ENCODE measurements around the gene SLC5A9. TPM values are rescaled to one million over a fixed set of nuclear protein-coding genes. Genes with fewer than 3 reads are reported as not detected.

SLC5A9 gene
- total RNA-seq, 1 donor from 2014 or later: 7.2 TPM

DNA sequence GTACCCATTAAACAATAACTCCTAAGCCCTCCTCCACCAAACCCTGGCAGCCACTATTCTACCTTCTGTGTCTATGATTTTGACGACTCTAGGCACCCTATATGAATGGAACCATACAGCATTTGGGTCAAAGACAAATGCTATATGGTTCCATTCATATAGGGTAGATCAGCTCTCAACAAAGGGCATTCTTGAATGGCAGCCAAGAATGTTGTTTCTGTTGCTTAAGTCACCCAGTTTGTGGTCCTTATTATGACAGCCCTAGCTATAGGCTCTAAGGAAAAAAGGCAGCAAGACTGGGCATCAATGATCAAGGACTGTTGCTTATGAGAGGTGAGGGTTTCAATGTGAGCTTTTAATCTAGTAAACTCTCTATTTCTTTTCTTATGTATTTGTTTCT lies 4.7 kb upstream of the SLC5A9 start:
- Mint-ChIP-seq H3K27me3 (peaks cover 20% of the 10 kb centered on the region), H3K9me3 (ENCODE audit: low read depth) (no peaks in the 10 kb centered on the region), H3K4me1 (ENCODE audit: low read depth) (peaks cover 19% of the 10 kb centered on the region), H3K4me3 (ENCODE audit: low read depth) (no peak overlapping the region), H3K36me3 (ENCODE audit: insufficient read depth) (no peaks in the 10 kb centered on the region), H3K27ac (no peak overlapping the region)
- DNase-seq (ENCODE audit: low spot score, unreplicated experiment): no peak
- TF ChIP-seq, protein P1, sequence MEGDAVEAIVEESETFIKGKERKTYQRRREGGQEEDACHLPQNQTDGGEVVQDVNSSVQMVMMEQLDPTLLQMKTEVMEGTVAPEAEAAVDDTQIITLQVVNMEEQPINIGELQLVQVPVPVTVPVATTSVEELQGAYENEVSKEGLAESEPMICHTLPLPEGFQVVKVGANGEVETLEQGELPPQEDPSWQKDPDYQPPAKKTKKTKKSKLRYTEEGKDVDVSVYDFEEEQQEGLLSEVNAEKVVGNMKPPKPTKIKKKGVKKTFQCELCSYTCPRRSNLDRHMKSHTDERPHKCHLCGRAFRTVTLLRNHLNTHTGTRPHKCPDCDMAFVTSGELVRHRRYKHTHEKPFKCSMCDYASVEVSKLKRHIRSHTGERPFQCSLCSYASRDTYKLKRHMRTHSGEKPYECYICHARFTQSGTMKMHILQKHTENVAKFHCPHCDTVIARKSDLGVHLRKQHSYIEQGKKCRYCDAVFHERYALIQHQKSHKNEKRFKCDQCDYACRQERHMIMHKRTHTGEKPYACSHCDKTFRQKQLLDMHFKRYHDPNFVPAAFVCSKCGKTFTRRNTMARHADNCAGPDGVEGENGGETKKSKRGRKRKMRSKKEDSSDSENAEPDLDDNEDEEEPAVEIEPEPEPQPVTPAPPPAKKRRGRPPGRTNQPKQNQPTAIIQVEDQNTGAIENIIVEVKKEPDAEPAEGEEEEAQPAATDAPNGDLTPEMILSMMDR (IDR thresholded peaks at IDR 0.05; ENCODE audit: unreplicated experiment): no peak

DNA sequence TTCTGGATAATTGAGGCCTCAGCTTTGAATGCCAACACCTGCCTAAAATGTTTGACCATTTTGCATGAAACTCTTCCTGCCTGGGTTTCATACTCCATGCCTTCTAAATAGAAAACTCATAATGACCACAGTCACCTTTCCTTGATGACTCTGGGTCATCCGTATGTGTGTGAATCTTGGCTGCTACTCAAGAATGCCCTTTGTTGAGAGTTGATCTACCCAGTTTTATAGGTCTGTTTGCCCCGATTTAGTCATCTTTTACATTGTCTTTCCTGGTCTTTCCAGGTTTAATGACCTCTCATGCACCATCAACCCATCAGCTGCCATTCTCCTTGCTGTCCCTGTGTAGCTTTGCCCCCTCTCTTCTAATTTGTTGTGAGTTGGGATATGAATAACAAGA lies 2.7 kb upstream of the SLC5A9 start:
- TF ChIP-seq, protein P1 (IDR thresholded peaks at IDR 0.05; ENCODE audit: unreplicated experiment): no peak
- Mint-ChIP-seq H3K27me3 (peaks cover 3% of the 10 kb centered on the region), H3K36me3 (ENCODE audit: insufficient read depth) (no peaks in the 10 kb centered on the region), H3K4me3 (ENCODE audit: low read depth) (no peak overlapping the region), H3K4me1 (ENCODE audit: low read depth) (peaks cover 17% of the 10 kb centered on the region), H3K9me3 (ENCODE audit: low read depth) (no peaks in the 10 kb centered on the region), H3K27ac (no peak overlapping the region)
- DNase-seq (ENCODE audit: low spot score, unreplicated experiment): no peak

DNA sequence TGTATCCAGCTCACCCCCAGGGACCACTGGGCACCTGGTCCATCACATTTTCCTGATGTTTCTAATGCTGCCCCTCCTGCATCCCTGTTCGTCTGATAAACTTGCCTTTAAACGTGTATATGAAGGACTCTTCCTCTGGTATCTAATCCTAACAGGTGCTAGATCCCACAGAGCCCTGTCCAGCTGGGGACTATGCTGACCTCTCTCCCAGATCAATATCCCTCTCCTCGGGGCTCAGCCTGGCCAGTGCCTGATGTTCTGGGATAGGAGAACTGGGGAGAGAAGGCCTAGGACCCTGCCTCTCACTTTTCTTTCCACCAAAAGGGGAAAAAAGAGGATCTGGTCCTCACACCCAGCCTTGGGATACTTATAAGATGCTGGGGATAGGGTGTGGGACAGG lies 1.4 kb upstream of the SLC5A9 start:
- H3K27ac Mint-ChIP-seq: no peak overlapping the region
- peaks cover 17% of the 10 kb centered on the region for H3K4me1 Mint-ChIP-seq (ENCODE audit: low read depth)
- TF ChIP-seq, protein P1 (IDR thresholded peaks at IDR 0.05; ENCODE audit: unreplicated experiment): no peak
- DNase-seq (ENCODE audit: low spot score, unreplicated experiment): no peak
- H3K36me3 Mint-ChIP-seq (ENCODE audit: insufficient read depth): no peaks in the 10 kb centered on the region
- no peak overlapping the region for H3K4me3 Mint-ChIP-seq (ENCODE audit: low read depth)
- H3K9me3 Mint-ChIP-seq (ENCODE audit: low read depth): no peaks in the 10 kb centered on the region
- H3K27me3 Mint-ChIP-seq: peaks cover 4% of the 10 kb centered on the region

DNA sequence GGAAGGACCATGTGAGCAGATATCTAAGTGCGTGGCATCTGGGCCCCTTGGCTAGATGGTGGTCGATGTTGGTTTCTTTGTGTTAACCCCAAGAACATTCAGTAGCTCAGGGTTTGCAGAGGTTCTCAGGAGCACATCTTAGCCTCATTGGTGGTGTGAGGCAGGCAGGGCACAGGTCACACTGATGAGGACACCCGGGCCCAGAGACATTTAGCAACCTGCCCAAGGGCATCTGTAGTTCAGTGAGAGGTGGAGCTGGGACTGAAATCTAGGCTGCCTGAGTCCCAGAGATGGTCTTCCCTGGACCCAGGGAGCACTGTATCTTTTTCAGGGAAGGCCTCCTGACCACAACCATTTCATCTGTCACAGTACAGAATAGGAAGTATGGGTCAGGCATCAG lies 859 bp upstream of the SLC5A9 start:
- H3K27me3 Mint-ChIP-seq: peaks cover 4% of the 10 kb centered on the region
- H3K4me1 Mint-ChIP-seq (ENCODE audit: low read depth): peaks cover 17% of the 10 kb centered on the region
- no peaks in the 10 kb centered on the region for H3K36me3 Mint-ChIP-seq (ENCODE audit: insufficient read depth)
- TF ChIP-seq, protein P1 (IDR thresholded peaks at IDR 0.05; ENCODE audit: unreplicated experiment): no peak
- H3K27ac Mint-ChIP-seq: no peak overlapping the region
- no peak for DNase-seq (ENCODE audit: low spot score, unreplicated experiment)
- no peaks in the 10 kb centered on the region for H3K9me3 Mint-ChIP-seq (ENCODE audit: low read depth)
- H3K4me3 Mint-ChIP-seq (ENCODE audit: low read depth): no peak overlapping the region

DNA sequence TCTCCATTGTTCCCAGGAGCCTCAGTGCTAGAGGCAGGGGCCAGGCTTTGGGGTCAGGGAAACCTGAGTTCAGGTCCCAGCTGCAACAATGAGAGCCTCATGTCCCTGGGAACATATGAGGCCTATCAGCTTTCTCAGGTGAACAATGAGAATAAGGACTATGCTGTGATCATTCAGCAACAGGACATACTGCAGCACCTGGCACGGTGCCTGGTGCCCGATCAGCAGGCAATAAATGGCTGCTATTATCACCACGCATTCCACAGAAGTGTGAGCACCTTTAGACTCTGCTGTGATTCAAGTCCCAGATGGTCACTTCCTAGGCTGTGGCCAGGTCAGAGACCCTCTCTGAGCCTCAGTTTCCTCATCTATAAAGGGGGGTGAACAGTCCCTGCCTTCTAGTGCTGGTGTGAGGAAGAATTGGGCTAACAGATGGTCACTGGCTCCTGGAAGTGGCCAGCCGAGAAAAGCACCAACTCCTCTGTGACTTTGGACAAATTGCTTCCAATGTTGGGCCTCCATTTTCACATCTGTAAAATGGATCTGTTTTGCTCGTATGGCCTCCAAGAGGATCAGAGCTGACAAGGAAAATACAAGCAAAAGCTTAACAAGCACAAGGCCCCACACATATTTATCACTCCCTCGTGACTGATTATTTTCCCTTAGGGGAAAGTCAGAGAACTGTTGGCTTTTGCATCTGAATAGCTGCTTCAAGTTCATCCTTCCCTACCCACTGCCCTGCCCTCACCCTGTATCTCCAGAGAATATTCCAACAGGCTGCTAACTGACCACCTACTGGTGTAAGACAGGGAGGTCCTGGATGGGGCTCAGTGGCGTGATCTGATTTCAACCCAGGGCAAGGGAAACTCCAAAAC lies 1.1 kb downstream of the SLC5A9 start:
- TF ChIP-seq, protein P1 (IDR thresholded peaks at IDR 0.05; ENCODE audit: unreplicated experiment): no peak
- no peak for DNase-seq (ENCODE audit: low spot score, unreplicated experiment)
- Mint-ChIP-seq H3K36me3 (ENCODE audit: insufficient read depth) (no peaks in the 10 kb centered on the region), H3K27ac (no peak overlapping the region), H3K4me3 (ENCODE audit: low read depth) (no peak overlapping the region), H3K27me3 (peaks cover 4% of the 10 kb centered on the region), H3K9me3 (ENCODE audit: low read depth) (no peaks in the 10 kb centered on the region), H3K4me1 (ENCODE audit: low read depth) (peaks cover 17% of the 10 kb centered on the region)

Measured in progenitor cell of endocrine pancreas (in vitro differentiated cells).